Mesothelial cell of epicardium (in vitro differentiated cells): ENCODE results near the gene CTNND2. TPM values are rescaled to one million over a fixed set of nuclear protein-coding genes. Genes with fewer than 3 reads are reported as not detected.
"Not testable (repeated sequence)": the region's sequence is repeated elsewhere in the genome, so short reads cannot be mapped to it uniquely, and the experiment has no call there.

ENCODE experiments used
- DNase-seq, 2 experiments: peaks; one replicate each; pipeline ENCODE4 v3.0.0; 2021; ENCODE audit warnings: low spot score in 2 of 2; ENCODE audit not compliant: unreplicated experiment in 2 of 2
- H3K27ac Mint-ChIP-seq: 2 replicates; pipeline ENCODE4 v1.8.0; 2021; ENCODE audit warnings: mixed read lengths
- H3K27me3 Mint-ChIP-seq: 2 replicates; pipeline ENCODE4 v1.8.0; 2021; ENCODE audit warnings: low read depth, mixed read lengths
- H3K36me3 Mint-ChIP-seq: 2 replicates; pipeline ENCODE4 v1.8.0; 2021; ENCODE audit warnings: mixed read lengths
- H3K4me1 Mint-ChIP-seq: 2 replicates; pipeline ENCODE4 v1.8.0; 2021; ENCODE audit warnings: mixed read lengths
- H3K4me3 Mint-ChIP-seq: 2 replicates; pipeline ENCODE4 v1.8.0; 2021; ENCODE audit warnings: mild to moderate bottlenecking, moderate library complexity, mixed read lengths
- H3K9me3 Mint-ChIP-seq: 2 replicates; pipeline ENCODE4 v1.8.0; 2021; ENCODE audit warnings: mixed read lengths
- CTCF ChIP-seq: fragments of 200-600 bp; sonication (generic); IDR thresholded peaks from one replicate; pipeline ENCODE4 v1.5.0; 2021; ENCODE audit warnings: antibody characterized with exemption; ENCODE audit not compliant: unreplicated experiment
- total RNA-seq: library from RNA; stranded (reverse); gene quantifications from 3 replicates; pipeline ENCODE4 v1.2.1, GENCODE V29; 2021

Gene CTNND2
- total RNA-seq, 1 donor from 2014 or later: 7.9 TPM

GRCh38 chr5:11429254-11429653 lies 475.0 kb downstream of the CTNND2 start:
- H3K4me3 Mint-ChIP-seq: no peak overlapping the region
- H3K9me3 Mint-ChIP-seq: no peaks in the 10 kb centered on the region
- H3K27me3 Mint-ChIP-seq: peaks cover 2% of the 10 kb centered on the region
- H3K4me1 Mint-ChIP-seq: peaks cover 9% of the 10 kb centered on the region
- TF ChIP-seq CTCF: no peak
- H3K36me3 Mint-ChIP-seq: no peaks in the 10 kb centered on the region
- H3K27ac Mint-ChIP-seq: no peak overlapping the region
- DNase-seq: no peak

GRCh38 chr5:11427569-11427968 lies 476.7 kb downstream of the CTNND2 start:
- Mint-ChIP-seq H3K9me3 (no peaks in the 10 kb centered on the region), H3K4me1 (peaks cover 9% of the 10 kb centered on the region), H3K27ac (no peak overlapping the region), H3K36me3 (no peaks in the 10 kb centered on the region), H3K27me3 (peaks cover 2% of the 10 kb centered on the region), H3K4me3 (no peak overlapping the region)
- DNase-seq: no peak
- TF ChIP-seq CTCF: no peak

GRCh38 chr5:11426442-11426841 lies 477.8 kb downstream of the CTNND2 start:
- Mint-ChIP-seq H3K9me3 (no peaks in the 10 kb centered on the region), H3K36me3 (no peaks in the 10 kb centered on the region), H3K27me3 (peaks cover 2% of the 10 kb centered on the region), H3K4me1 (peaks cover 16% of the 10 kb centered on the region), H3K27ac (no peak overlapping the region), H3K4me3 (no peak overlapping the region)
- DNase-seq: no peak
- no peak for TF ChIP-seq CTCF

- TF ChIP-seq CTCF: no peak
- no peak for DNase-seq
- no peaks in the 10 kb centered on the region for H3K27me3 Mint-ChIP-seq
- peaks cover 8% of the 10 kb centered on the region for H3K4me1 Mint-ChIP-seq
- H3K27ac Mint-ChIP-seq: no peak overlapping the region
- H3K9me3 Mint-ChIP-seq: peaks cover 3% of the 10 kb centered on the region
- H3K36me3 Mint-ChIP-seq: no peaks in the 10 kb centered on the region
- H3K4me3 Mint-ChIP-seq: no peak overlapping the region
Observed at GRCh38 chr5:11422342-11422741, 481.9 kb downstream of the CTNND2 start.

- H3K4me3 Mint-ChIP-seq: no peak overlapping the region
- no peak for TF ChIP-seq CTCF
- no peak for DNase-seq
- H3K27me3 Mint-ChIP-seq: no peaks in the 10 kb centered on the region
- H3K4me1 Mint-ChIP-seq: peaks cover 6% of the 10 kb centered on the region
- no peak overlapping the region for H3K27ac Mint-ChIP-seq
- peaks cover 6% of the 10 kb centered on the region for H3K9me3 Mint-ChIP-seq
- H3K36me3 Mint-ChIP-seq: no peaks in the 10 kb centered on the region
Observed at GRCh38 chr5:11420969-11421368, 483.3 kb downstream of the CTNND2 start.

- no peak for DNase-seq
- Mint-ChIP-seq H3K4me3 (no peak overlapping the region), H3K4me1 (no peaks in the 10 kb centered on the region), H3K27me3 (no peaks in the 10 kb centered on the region), H3K36me3 (no peaks in the 10 kb centered on the region), H3K9me3 (peaks cover 22% of the 10 kb centered on the region), H3K27ac (no peak overlapping the region)
- TF ChIP-seq CTCF: no peak
Observed at GRCh38 chr5:11415751-11416150, 488.5 kb downstream of the CTNND2 start.

- H3K27ac Mint-ChIP-seq: not testable (repeated sequence)
Observed at GRCh38 chr5:11414732-11415131, 489.5 kb downstream of the CTNND2 start.

More at GRCh38 chr5:11414732-11415131, 489.5 kb downstream of the CTNND2 start:
- not testable (repeated sequence) for H3K4me3 Mint-ChIP-seq, H3K4me1 Mint-ChIP-seq, H3K27me3 Mint-ChIP-seq, DNase-seq, H3K36me3 Mint-ChIP-seq
- peaks cover 22% of the 10 kb centered on the region for H3K9me3 Mint-ChIP-seq
